Stimulated activated CD4-positive, alpha-beta T cell treated with anti-CD3 and anti-CD28 coated beads, TNF-alpha, amount 100 ng/mL, for 1 hour (primary cell): ENCODE data around the gene DCUN1D2.
A peak's percentile ranks its signal among the peaks of the same experiment; 100 is the strongest.
"Not testable (repeated sequence)": the region's sequence is repeated elsewhere in the genome, so short reads cannot be mapped to it uniquely, and the experiment has no call there.

Source experiments
- DNase-seq, 3 donors: peaks; one replicate each; pipeline ENCODE4 v3.0.0-alpha.2; 2020; ENCODE audit warnings: low read depth in 3 of 3, low spot score in 1 of 3

Gene DCUN1D2

GRCh38 chr13:113449693-113450347, 40.7 kb downstream of the DCUN1D2 start:
- no peak for DNase-seq

- peak in 1 of 3 donors; percentile 34 for DNase-seq
Observed at GRCh38 chr13:113448885-113449692, 41.4 kb downstream of the DCUN1D2 start.

GRCh38 chr13:113448545-113448884, 42.0 kb downstream of the DCUN1D2 start:
- DNase-seq: no peak

- no peak for DNase-seq
Observed at GRCh38 chr13:113447596-113447995, 42.9 kb downstream of the DCUN1D2 start.

GRCh38 chr13:113446488-113446854, 44.0 kb downstream of the DCUN1D2 start:
- DNase-seq: no peak

- DNase-seq: no peak
Observed at GRCh38 chr13:113445791-113446487, 44.6 kb downstream of the DCUN1D2 start.

- no peak for DNase-seq
Observed at GRCh38 chr13:113443991-113444390, 46.5 kb downstream of the DCUN1D2 start.

GRCh38 chr13:113442985-113443362, 47.5 kb downstream of the DCUN1D2 start:
- no peak for DNase-seq

- DNase-seq: no peak
Observed at GRCh38 chr13:113442354-113442984, 48.0 kb downstream of the DCUN1D2 start.

GRCh38 chr13:113441661-113442060, 48.9 kb downstream of the DCUN1D2 start:
- DNase-seq: no peak

- DNase-seq: no peak
Observed at GRCh38 chr13:113437408-113438010, 53.0 kb downstream of the DCUN1D2 start.

GRCh38 chr13:113436866-113437265, 53.6 kb downstream of the DCUN1D2 start:
- not testable (repeated sequence) for DNase-seq

GRCh38 chr13:113435907-113436306, 54.6 kb downstream of the DCUN1D2 start:
- DNase-seq: not testable (repeated sequence)

GRCh38 chr13:113433391-113433916, 57.1 kb downstream of the DCUN1D2 start:
- DNase-seq: no peak

- DNase-seq: no peak
Observed at GRCh38 chr13:113432506-113433270, 57.8 kb downstream of the DCUN1D2 start.

GRCh38 chr13:113431171-113431570, 59.3 kb downstream of the DCUN1D2 start:
- no peak for DNase-seq

GRCh38 chr13:113430378-113431110, 60.0 kb downstream of the DCUN1D2 start:
- DNase-seq: no peak

- DNase-seq: no peak
Observed at GRCh38 chr13:113429608-113429985, 60.9 kb downstream of the DCUN1D2 start.

- no peak for DNase-seq
Observed at GRCh38 chr13:113428871-113429607, 61.5 kb downstream of the DCUN1D2 start.
